ENCODE results near the gene FTH1. TPM values are rescaled to one million over a fixed set of nuclear protein-coding genes. Genes with fewer than 3 reads are reported as not detected.

Gene FTH1
- total RNA-seq, 1 experiment from 2014 or later = 1,937 TPM

DNA sequence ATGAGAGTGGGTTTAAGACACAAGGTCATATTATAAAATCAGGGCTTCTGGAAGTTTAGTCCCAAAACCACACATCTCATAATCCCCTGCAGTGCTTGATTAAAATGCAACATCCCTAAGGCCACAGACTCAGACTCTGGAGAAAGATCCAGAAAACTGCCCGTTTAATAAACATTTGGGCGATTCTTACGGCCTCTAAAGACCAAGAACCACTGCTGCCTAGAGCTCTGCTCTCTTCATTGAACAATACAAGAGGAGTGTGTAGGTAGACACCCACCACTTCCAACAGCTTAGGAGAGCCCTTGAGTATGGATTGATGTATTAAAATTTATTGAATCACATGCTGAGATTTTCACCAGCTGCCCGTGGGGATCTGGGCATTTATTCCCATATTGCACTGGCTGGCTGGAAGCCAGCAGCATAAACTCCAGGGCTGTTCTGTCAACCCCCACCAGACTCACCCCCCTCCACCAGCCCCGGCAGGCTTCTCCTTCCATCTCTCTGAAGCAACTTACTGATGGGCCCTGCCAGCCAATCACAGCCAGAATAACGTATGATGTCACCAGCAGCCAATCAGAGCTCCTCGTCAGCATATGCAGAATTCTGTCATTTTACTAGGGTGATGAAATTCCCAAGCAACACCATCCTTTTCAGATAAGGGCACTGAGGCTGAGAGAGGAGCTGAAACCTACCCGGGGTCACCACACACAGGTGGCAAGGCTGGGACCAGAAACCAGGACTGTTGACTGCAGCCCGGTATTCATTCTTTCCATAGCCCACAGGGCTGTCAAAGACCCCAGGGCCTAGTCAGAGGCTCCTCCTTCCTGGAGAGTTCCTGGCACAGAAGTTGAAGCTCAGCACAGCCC is 18.0 kb downstream of the FTH1 start:
- Histone ChIP-seq H3K27ac (ENCODE audit: low read length) (no peak overlapping the region), H2AFZ (ENCODE audit: low read length) (no peak overlapping the region), H3F3A (ENCODE audit: low read length, unreplicated experiment) (no peaks in the 10 kb centered on the region), H3K4me2 (ENCODE audit: low read length) (no peak overlapping the region), H3K27me3 (ENCODE audit: low read length) (no peaks in the 10 kb centered on the region), H3K9ac (ENCODE audit: low read length) (no peak overlapping the region), H3K79me2 (ENCODE audit: low read length) (no peaks in the 10 kb centered on the region), H3K36me3 (ENCODE audit: low read depth, low read length) (no peaks in the 10 kb centered on the region), H3K9me3 (ENCODE audit: low read length) (no peaks in the 10 kb centered on the region), H3K9me2 (replicated peaks; ENCODE audit: low read length) (no peaks in the 10 kb centered on the region), H3K4me1 (ENCODE audit: insufficient read depth, low read length) (peaks cover 7% of the 10 kb centered on the region; the same call in 1 of the 2 replicates), H4K20me1 (ENCODE audit: low read length) (no peaks in the 10 kb centered on the region), H3K4me3 (ENCODE audit: low read length) (no peak overlapping the region)
- intact Hi-C loops (cut with micrococcal nuclease) = loop anchor here (2.0 kb wide), 1 partner anchor 79 kb away; no protein-coding TSS in a partner anchor
- ChIA-PET CTCF (interaction anchor here (0.5 kb wide), 1 partner anchor 33 kb away, joined by 3 read pairs; no protein-coding TSS in a partner anchor), POLR2A (ENCODE audit: unreplicated experiment) (interaction anchor here (0.6 kb wide), 1 partner anchor 23 kb away, joined by 3 read pairs; no protein-coding TSS in a partner anchor)
- no peak for DNase-seq
- TF ChIP-seq, protein P1, sequence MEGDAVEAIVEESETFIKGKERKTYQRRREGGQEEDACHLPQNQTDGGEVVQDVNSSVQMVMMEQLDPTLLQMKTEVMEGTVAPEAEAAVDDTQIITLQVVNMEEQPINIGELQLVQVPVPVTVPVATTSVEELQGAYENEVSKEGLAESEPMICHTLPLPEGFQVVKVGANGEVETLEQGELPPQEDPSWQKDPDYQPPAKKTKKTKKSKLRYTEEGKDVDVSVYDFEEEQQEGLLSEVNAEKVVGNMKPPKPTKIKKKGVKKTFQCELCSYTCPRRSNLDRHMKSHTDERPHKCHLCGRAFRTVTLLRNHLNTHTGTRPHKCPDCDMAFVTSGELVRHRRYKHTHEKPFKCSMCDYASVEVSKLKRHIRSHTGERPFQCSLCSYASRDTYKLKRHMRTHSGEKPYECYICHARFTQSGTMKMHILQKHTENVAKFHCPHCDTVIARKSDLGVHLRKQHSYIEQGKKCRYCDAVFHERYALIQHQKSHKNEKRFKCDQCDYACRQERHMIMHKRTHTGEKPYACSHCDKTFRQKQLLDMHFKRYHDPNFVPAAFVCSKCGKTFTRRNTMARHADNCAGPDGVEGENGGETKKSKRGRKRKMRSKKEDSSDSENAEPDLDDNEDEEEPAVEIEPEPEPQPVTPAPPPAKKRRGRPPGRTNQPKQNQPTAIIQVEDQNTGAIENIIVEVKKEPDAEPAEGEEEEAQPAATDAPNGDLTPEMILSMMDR (conservative IDR thresholded peaks at IDR 0.05; ENCODE audit: low read depth, low read length) = no peak
- TF ChIP-seq EZH2 (IDR thresholded peaks at IDR 0.05; ENCODE audit: low read length, unreplicated experiment) = no peak
- no peak for TF ChIP-seq EZH2phosphoT487 (IDR thresholded peaks at IDR 0.05; ENCODE audit: borderline replicate concordance, low read length)
- ATAC-seq = no peak
- TSS peak; percentile 64 for BruUV-seq (replicated peaks)

DNA sequence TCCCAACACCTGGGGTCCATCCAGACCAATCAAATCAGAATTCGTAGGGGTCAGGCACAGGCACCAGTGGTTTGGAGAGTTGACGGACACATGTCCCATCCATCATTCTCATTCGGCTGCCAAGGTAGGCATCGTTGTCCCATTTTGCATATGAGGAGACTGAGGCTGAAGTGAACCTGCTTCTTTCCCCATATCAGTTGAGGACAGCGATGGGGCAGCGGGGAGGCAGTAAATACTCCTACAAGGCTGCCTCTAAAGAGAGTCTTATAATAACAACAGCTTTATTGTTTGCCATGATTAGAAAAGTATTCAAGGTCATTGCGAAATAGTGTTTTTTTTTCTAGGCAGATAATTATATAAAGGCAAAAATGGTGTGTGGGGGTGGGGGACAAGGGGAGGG is 18.9 kb downstream of the FTH1 start:
- Histone ChIP-seq H3K4me3 (ENCODE audit: low read length) (no peak overlapping the region), H3K4me1 (ENCODE audit: insufficient read depth, low read length) (peaks cover 7% of the 10 kb centered on the region; the same call in 1 of the 2 replicates), H3K27me3 (ENCODE audit: low read length) (no peaks in the 10 kb centered on the region), H4K20me1 (ENCODE audit: low read length) (no peaks in the 10 kb centered on the region), H2AFZ (ENCODE audit: low read length) (no peak overlapping the region), H3K9me3 (ENCODE audit: low read length) (no peaks in the 10 kb centered on the region), H3K4me2 (ENCODE audit: low read length) (no peak overlapping the region), H3K36me3 (ENCODE audit: low read depth, low read length) (no peaks in the 10 kb centered on the region), H3F3A (ENCODE audit: low read length, unreplicated experiment) (no peaks in the 10 kb centered on the region), H3K9ac (ENCODE audit: low read length) (no peak overlapping the region), H3K9me2 (replicated peaks; ENCODE audit: low read length) (no peaks in the 10 kb centered on the region), H3K79me2 (ENCODE audit: low read length) (no peaks in the 10 kb centered on the region), H3K27ac (ENCODE audit: low read length) (no peak overlapping the region)
- BruUV-seq (replicated peaks) = no TSS peak
- CTCF ChIA-PET = interaction anchor here (0.6 to 2.3 kb wide), 9 partner anchors 33 to 220 kb away, joined by 3 to 24 read pairs (median 8); no protein-coding TSS in a partner anchor
- no peak for ATAC-seq
- DNase-seq = no peak
- intact Hi-C loops (cut with micrococcal nuclease) = loop anchor here (2.0 kb wide), 1 partner anchor 78 kb away; no protein-coding TSS in a partner anchor
- TF ChIP-seq EZH2 (IDR thresholded peaks at IDR 0.05; ENCODE audit: low read length, unreplicated experiment) (no peak), EZH2phosphoT487 (IDR thresholded peaks at IDR 0.05; ENCODE audit: borderline replicate concordance, low read length) (no peak)
- TF ChIP-seq, protein P1 (conservative IDR thresholded peaks at IDR 0.05; ENCODE audit: low read depth, low read length) = no peak
- POLR2A ChIA-PET (ENCODE audit: unreplicated experiment) = no interaction called here
